ENCODE results near the gene NFATC3. TPM values are rescaled to one million over a fixed set of nuclear protein-coding genes. Genes with fewer than 3 reads are reported as not detected.
A peak's percentile ranks its signal among the peaks of the same experiment; 100 is the strongest.
"Not testable (repeated sequence)": the region's sequence is repeated elsewhere in the genome, so short reads cannot be mapped to it uniquely, and the experiment has no call there.

NFATC3 gene
- total RNA-seq, 8 experiments from 2014 or later = 14.0 to 27.0 (median 19.1) TPM

- H3K4me1 ChIP-seq (replicated peaks in 1 of 2) = no peaks in the 10 kb centered on the region
- H3K4me3 ChIP-seq = no peak overlapping the region
- in situ Hi-C loops (cut with MboI; ENCODE audit: low pct_unique_long_range_greater_than_20kb in 2 of 9, low sequenced_read_pairs in 9 of 9, unreplicated experiment in 9 of 9) = loop anchor here in 1 of 9 experiments (25.0 kb wide), 1 partner anchor 94 kb away; no protein-coding TSS in a partner anchor
- ATAC-seq (replicated peaks in 6 of 8) = peak in 1 of 8 experiments; percentile 32
- 55 to 100% (median 90%) methylated on average over 1 to 3 of the region's 3 CpGs; no CpG with 5 or more reads in 1 of the 10 experiments for WGBS, 10 experiments
- no peak overlapping the region for H3K27ac ChIP-seq
Measured at GRCh38 chr16:68117884-68118283, 32.7 kb downstream of the NFATC3 start.

DNA sequence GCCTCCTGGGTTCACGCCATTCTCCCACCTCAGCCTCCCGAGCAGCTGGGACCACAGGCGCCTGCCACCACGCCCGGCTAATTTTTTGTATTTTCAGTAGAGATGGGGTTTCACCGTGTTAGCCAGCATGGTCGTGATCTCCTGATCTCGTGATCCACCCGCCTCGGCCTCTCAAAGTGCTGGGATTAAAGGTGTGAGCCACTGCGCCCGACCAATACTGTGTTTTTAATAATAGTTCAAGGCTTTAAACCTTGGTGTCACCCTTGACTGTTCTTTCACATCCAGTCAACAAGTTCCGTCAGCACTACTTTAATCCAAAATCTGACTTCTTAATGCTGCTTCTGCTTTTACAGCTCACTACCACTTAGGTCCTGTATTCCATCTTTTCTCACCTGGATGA lies 33.8 kb downstream of the NFATC3 start:
- H3K4me1 ChIP-seq (replicated peaks in 1 of 2); H3K27ac ChIP-seq; ATAC-seq (replicated peaks in 6 of 8); H3K4me3 ChIP-seq: not testable (repeated sequence)
- in situ Hi-C loops (cut with MboI; ENCODE audit: low pct_unique_long_range_greater_than_20kb in 2 of 9, low sequenced_read_pairs in 9 of 9, unreplicated experiment in 9 of 9) = loop anchor here in 1 of 9 experiments (25.0 kb wide), 1 partner anchor 93 kb away; no protein-coding TSS in a partner anchor
- 88 to 100% (median 100%) methylated on average over 1 to 12 of the region's 13 CpGs; no CpG with 5 or more reads in 2 of the 10 experiments for WGBS, 10 experiments

DNA sequence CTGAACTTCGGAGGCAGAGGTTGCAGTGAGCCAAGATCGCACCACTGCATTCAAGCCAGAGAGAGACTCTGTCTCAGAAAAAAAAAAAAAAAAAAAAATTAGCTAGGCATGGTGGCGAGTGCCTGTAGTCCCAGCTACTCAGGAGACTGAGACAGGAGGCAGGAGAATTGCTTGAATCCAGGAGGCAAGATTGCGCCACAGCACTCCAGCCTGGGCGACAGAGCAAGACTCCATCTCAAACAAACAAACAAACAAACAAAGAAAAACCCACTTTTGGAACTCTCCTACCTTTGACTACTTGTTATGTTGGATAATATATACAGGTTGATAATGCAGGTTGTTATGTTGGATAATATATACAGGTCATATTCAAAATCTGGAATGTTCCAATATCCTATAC lies 35.3 kb downstream of the NFATC3 start:
- WGBS, 10 experiments = 80 to 100% (median 99%) methylated on average over 1 to 5 of the region's 5 CpGs
- not testable (repeated sequence) for ATAC-seq (replicated peaks in 6 of 8); H3K4me3 ChIP-seq; H3K27ac ChIP-seq; H3K4me1 ChIP-seq (replicated peaks in 1 of 2)
- in situ Hi-C loops (cut with MboI; ENCODE audit: low pct_unique_long_range_greater_than_20kb in 2 of 9, low sequenced_read_pairs in 9 of 9, unreplicated experiment in 9 of 9) = loop anchor here in 1 of 9 experiments (25.0 kb wide), 1 partner anchor 92 kb away; no protein-coding TSS in a partner anchor

DNA sequence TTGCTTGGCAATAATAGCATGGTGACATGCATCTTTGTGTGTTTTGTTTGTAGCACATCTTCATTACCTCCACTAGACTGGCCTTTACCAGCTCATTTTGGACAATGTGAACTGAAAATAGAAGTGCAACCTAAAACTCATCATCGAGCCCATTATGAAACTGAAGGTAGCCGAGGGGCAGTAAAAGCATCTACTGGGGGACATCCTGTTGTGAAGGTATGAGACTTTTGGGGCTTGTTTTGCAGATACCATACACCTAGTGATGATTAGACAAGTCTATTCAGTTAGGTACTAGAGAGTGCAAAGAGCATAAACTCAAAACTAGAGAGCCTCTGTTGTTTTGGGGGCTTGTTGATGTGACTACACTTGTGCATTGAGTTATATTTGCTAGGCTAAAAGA lies 41.2 kb downstream of the NFATC3 start:
- in situ Hi-C loops (cut with MboI; ENCODE audit: low pct_unique_long_range_greater_than_20kb in 2 of 9, low sequenced_read_pairs in 9 of 9, unreplicated experiment in 9 of 9) = no loop called here
- ATAC-seq (replicated peaks in 6 of 8) = no peak
- Histone ChIP-seq H3K4me1 (replicated peaks in 1 of 2) (no peaks in the 10 kb centered on the region), H3K27ac (no peak overlapping the region), H3K4me3 (no peak overlapping the region)
- 86 to 100% (median 97%) methylated on average over 1 to 2 of the region's 2 CpGs; no CpG with 5 or more reads in 2 of the 10 experiments for WGBS, 10 experiments

DNA sequence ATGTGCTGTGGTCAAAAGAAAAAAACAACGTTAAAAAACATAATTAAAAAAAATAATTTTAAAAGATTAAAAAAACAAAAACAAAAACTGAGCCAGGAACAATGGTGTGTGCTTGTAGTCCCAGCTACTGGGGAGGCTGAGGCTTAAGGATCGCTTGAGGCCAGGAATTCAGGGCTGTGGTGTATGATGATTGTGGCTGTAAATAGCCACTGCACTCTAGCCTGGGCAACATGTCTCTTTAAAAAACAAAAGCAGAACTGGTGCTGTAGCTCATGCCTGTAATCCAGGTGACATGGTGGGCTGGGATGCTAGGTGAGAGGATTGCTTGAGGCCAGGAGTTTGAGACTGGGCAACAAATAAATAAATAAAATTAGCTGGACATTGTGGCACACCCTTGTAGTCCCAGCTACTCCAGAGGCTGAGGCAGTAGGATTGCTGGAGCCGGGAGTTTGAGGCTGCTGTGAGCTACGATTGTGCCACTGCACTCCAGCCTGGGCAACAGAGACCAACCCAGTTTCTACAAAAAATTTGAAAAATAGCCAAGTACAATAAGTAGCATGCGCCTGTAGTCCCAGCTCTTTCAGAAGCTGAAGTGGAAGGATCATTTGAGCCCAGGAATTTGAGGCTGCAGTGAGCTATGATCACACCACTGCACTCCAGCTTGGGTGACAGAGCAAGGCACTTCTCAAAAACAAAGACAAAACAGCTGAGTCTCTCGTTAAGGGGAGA lies 43.6 kb downstream of the NFATC3 start:
- in situ Hi-C loops (cut with MboI; ENCODE audit: low pct_unique_long_range_greater_than_20kb in 2 of 9, low sequenced_read_pairs in 9 of 9, unreplicated experiment in 9 of 9) = no loop called here
- 69 to 100% (median 75%) methylated on average over 1 to 6 of the region's 6 CpGs for WGBS, 10 experiments
- Histone ChIP-seq H3K27ac (no peak overlapping the region), H3K4me1 (replicated peaks in 1 of 2) (no peaks in the 10 kb centered on the region), H3K4me3 (no peak overlapping the region)
- ATAC-seq (replicated peaks in 6 of 8) = peak in 3 of 8 experiments; percentile 53 to 61 (median 58)

DNA sequence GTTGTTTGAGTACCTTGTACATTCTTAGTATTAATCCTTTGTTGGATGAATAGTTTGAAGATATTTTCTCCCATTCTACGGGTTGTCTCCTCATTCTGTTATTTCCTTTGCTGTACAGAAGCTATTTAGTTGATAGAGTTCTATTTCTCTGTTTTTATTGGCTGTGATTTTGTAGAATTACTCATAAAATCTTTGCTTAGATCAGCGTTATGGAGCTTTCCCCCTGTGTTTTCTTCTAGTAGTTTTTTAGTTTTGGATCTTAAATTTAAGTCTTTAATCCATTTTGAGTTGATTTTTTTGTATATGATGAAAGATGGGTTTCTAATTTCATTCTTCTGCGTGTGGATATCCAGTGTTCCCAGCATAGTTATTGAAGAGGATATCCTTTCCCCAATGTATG lies 45.4 kb downstream of the NFATC3 start:
- Histone ChIP-seq H3K4me3 (no peak overlapping the region), H3K27ac (no peak overlapping the region), H3K4me1 (replicated peaks in 1 of 2) (no peaks in the 10 kb centered on the region)
- ATAC-seq (replicated peaks in 6 of 8) = no peak
- in situ Hi-C loops (cut with MboI; ENCODE audit: low pct_unique_long_range_greater_than_20kb in 2 of 9, low sequenced_read_pairs in 9 of 9, unreplicated experiment in 9 of 9) = no loop called here
- WGBS, 10 experiments = 78 to 95% (median 90%) methylated on average over 1 to 3 of the region's 3 CpGs

DNA sequence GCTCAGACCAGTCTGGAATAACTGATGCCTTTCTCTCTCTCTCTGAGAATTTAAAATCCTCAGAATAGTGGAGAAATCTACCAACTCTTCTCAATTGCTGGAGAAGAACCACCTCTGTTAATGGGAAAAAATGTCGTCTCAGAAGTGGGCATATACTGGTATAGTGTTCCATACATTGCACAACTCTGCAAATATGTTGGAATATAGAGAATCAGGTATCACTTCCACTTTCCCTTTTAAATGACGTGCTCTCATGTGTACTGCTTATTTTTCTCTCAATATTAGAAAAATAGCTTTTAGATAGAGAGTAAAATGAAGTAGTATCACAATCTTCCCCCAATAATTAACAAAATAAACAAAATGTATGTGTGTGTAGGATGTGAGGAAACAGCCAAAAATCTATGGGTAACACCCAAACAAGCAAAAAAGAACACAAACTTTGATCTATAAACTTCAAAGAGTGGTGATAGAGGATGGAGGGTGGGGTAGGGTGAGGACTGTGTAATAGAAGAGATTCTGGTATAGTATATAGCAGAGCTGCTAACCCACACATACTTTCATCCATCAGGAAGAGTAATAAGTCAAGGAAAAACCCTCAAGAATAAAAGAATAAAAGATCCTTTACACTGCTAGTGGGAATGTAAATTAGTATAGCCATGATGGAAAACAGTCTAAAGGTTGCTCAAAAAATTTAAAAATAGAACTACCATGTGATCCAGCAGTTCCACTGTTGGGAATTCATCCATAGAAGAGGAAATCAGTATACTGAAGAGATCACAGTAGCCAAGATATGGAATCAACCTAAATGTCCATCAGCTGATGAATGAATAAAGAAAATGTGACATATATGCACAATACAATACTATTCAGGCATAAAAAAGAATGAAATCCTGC lies 46.9 kb downstream of the NFATC3 start:
- in situ Hi-C loops (cut with MboI; ENCODE audit: low pct_unique_long_range_greater_than_20kb in 2 of 9, low sequenced_read_pairs in 9 of 9, unreplicated experiment in 9 of 9) = no loop called here
- Histone ChIP-seq H3K27ac (no peak overlapping the region), H3K4me3 (no peak overlapping the region), H3K4me1 (replicated peaks in 1 of 2) (no peaks in the 10 kb centered on the region)
- ATAC-seq (replicated peaks in 6 of 8) = peak in 2 of 8 experiments; percentile 39 to 48
- WGBS, 10 experiments = 80 to 100% (median 100%) methylated on average over 1 to 2 of the region's 2 CpGs; no CpG with 5 or more reads in 3 of the 10 experiments

GRCh38 chr16:68133000-68133399 lies 47.8 kb downstream of the NFATC3 start:
- WGBS, 10 experiments = 87 to 100% (median 93%) methylated on average over 1 to 4 of the region's 4 CpGs; no CpG with 5 or more reads in 1 of the 10 experiments
- ATAC-seq (replicated peaks in 6 of 8); H3K27ac ChIP-seq; H3K4me3 ChIP-seq; in situ Hi-C loops (cut with MboI; ENCODE audit: low pct_unique_long_range_greater_than_20kb in 2 of 9, low sequenced_read_pairs in 9 of 9, unreplicated experiment in 9 of 9); H3K4me1 ChIP-seq (replicated peaks in 1 of 2): not testable (repeated sequence)

GRCh38 chr16:68134644-68135043 lies 49.5 kb downstream of the NFATC3 start:
- H3K4me1 ChIP-seq (replicated peaks in 1 of 2) = no peaks in the 10 kb centered on the region
- H3K4me3 ChIP-seq = no peak overlapping the region
- ATAC-seq (replicated peaks in 6 of 8) = no peak
- WGBS, 10 experiments = 78 to 100% (median 100%) methylated on average over 1 of the region's 1 CpG; no CpG with 5 or more reads in 2 of the 10 experiments
- in situ Hi-C loops (cut with MboI; ENCODE audit: low pct_unique_long_range_greater_than_20kb in 2 of 9, low sequenced_read_pairs in 9 of 9, unreplicated experiment in 9 of 9) = no loop called here
- no peak overlapping the region for H3K27ac ChIP-seq

- 88 to 100% (median 95%) methylated on average over 2 to 3 of the region's 3 CpGs; no CpG with 5 or more reads in 5 of the 10 experiments for WGBS, 10 experiments
- in situ Hi-C loops (cut with MboI; ENCODE audit: low pct_unique_long_range_greater_than_20kb in 2 of 9, low sequenced_read_pairs in 9 of 9, unreplicated experiment in 9 of 9) = no loop called here
Measured at GRCh38 chr16:68136515-68136914, 51.3 kb downstream of the NFATC3 start.

DNA sequence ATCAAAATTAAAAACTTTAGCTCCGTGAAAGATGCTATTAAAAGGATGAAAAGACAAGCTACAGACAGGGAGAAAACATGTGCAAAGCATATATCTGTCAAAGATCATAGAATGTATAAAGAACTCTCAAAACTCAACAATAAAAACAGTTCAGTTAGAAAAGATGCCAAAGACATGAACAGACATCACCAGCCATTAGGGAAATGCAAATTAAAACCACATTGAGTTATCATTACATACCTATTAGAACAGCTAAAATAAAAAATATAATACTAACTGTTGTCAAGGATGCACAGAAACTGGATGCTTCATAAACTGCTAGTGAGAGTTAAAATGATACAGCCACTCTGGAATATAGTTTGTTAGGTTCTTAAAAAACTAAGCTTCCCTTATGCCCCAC lies 58.8 kb downstream of the NFATC3 start:
- in situ Hi-C loops (cut with MboI; ENCODE audit: low pct_unique_long_range_greater_than_20kb in 2 of 9, low sequenced_read_pairs in 9 of 9, unreplicated experiment in 9 of 9) = no loop called here
- Histone ChIP-seq H3K27ac (no peak overlapping the region), H3K4me3 (no peak overlapping the region), H3K4me1 (replicated peaks in 1 of 2) (no peaks in the 10 kb centered on the region)
- no peak for ATAC-seq (replicated peaks in 6 of 8)
- 0 to 100% (median 88%) methylated on average over 1 of the region's 1 CpG; no CpG with 5 or more reads in 1 of the 10 experiments for WGBS, 10 experiments

More at GRCh38 chr16:68136515-68136914, 51.3 kb downstream of the NFATC3 start:
- ATAC-seq (replicated peaks in 6 of 8) = no peak
- Histone ChIP-seq H3K4me3 (no peak overlapping the region), H3K4me1 (replicated peaks in 1 of 2) (no peaks in the 10 kb centered on the region), H3K27ac (no peak overlapping the region)

DNA sequence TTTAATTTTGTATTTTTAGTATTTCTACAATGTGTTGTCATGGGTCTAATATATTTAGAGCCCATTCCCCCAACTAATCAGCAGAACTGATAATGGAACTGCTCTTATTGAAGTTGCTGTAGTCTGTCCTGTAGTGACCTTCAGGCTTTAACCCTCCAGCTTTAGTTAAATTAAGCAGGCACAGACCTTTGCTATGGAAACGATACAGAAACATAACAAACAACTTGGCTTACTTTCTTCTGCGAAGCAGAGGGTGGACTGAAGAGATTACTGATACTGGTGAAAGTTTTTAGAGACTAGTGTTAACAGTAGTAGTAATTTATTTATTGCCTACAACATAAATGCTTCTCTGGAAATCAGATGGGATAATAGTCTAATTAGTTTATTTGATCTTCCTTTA lies 61.4 kb downstream of the NFATC3 start:
- 7 to 78% (median 63%) methylated on average over 2 of the region's 2 CpGs; no CpG with 5 or more reads in 1 of the 10 experiments for WGBS, 10 experiments
- no peak overlapping the region for H3K27ac ChIP-seq
- in situ Hi-C loops (cut with MboI; ENCODE audit: low pct_unique_long_range_greater_than_20kb in 2 of 9, low sequenced_read_pairs in 9 of 9, unreplicated experiment in 9 of 9) = no loop called here
- peak in 4 of 8 experiments; percentile 35 to 74 (median 47) for ATAC-seq (replicated peaks in 6 of 8)
- no peak overlapping the region for H3K4me3 ChIP-seq
- no peaks in the 10 kb centered on the region for H3K4me1 ChIP-seq (replicated peaks in 1 of 2)

GRCh38 chr16:68147444-68147843 lies 62.3 kb downstream of the NFATC3 start:
- H3K27ac ChIP-seq = no peak overlapping the region
- 83 to 100% (median 87%) methylated on average over 1 of the region's 1 CpG; no CpG with 5 or more reads in 2 of the 10 experiments for WGBS, 10 experiments
- no peaks in the 10 kb centered on the region for H3K4me1 ChIP-seq (replicated peaks in 1 of 2)
- no peak overlapping the region for H3K4me3 ChIP-seq
- ATAC-seq (replicated peaks in 6 of 8) = no peak
- in situ Hi-C loops (cut with MboI; ENCODE audit: low pct_unique_long_range_greater_than_20kb in 2 of 9, low sequenced_read_pairs in 9 of 9, unreplicated experiment in 9 of 9) = no loop called here
